GM18526 (cell line): ENCODE results near the gene SPRR5.

ENCODE experiments used
- POLR2A ChIP-seq: IDR thresholded peaks from 3 replicates; pipeline ENCODE4 v1.6.1; 2011; ENCODE audit not compliant: insufficient read length; ENCODE audit errors: extremely low read depth

SPRR5 gene

GRCh38 chr1:152928671-152929070 is 18.3 kb upstream of the SPRR5 start:
- no peak for TF ChIP-seq POLR2A

- TF ChIP-seq POLR2A, result no peak
These were observed 14.7 kb upstream of the SPRR5 start for GRCh38 chr1:152932170-152932811.

- TF ChIP-seq POLR2A, result no peak
These were observed 13.8 kb upstream of the SPRR5 start for GRCh38 chr1:152933196-152933595.

GRCh38 chr1:152940614-152941013 is 6.4 kb upstream of the SPRR5 start:
- TF ChIP-seq POLR2A, result no peak

- TF ChIP-seq POLR2A, result no peak
These were observed 5.8 kb upstream of the SPRR5 start for GRCh38 chr1:152941037-152941711.

GRCh38 chr1:152942161-152942560 is 4.8 kb upstream of the SPRR5 start:
- TF ChIP-seq POLR2A, result no peak

- TF ChIP-seq POLR2A, result no peak
These were observed 758 bp upstream of the SPRR5 start for GRCh38 chr1:152946248-152946647.

- TF ChIP-seq POLR2A, result no peak
These were observed 4.7 kb downstream of the SPRR5 start for GRCh38 chr1:152951711-152952110.

- TF ChIP-seq POLR2A, result no peak
These were observed 6.8 kb downstream of the SPRR5 start for GRCh38 chr1:152953761-152954160.

- TF ChIP-seq POLR2A, result no peak
These were observed 7.4 kb downstream of the SPRR5 start for GRCh38 chr1:152954436-152954835.

- no peak for TF ChIP-seq POLR2A
These were observed 10.6 kb downstream of the SPRR5 start for GRCh38 chr1:152957561-152957960.

GRCh38 chr1:152959273-152959672 is 12.3 kb downstream of the SPRR5 start:
- no peak for TF ChIP-seq POLR2A

- TF ChIP-seq POLR2A, result no peak
These were observed 12.9 kb downstream of the SPRR5 start for GRCh38 chr1:152959801-152960451.

- no peak for TF ChIP-seq POLR2A
These were observed 13.5 kb downstream of the SPRR5 start for GRCh38 chr1:152960452-152961044.

GRCh38 chr1:152961226-152961891 is 14.4 kb downstream of the SPRR5 start:
- TF ChIP-seq POLR2A, result no peak
